Activated naive CD8-positive, alpha-beta T cell treated with anti-CD3 and anti-CD28 coated beads, Interleukin-2, amount 10 ng/mL, durations not matched to agents 7 days and 5 days (primary cell): ENCODE results near the gene AMER3. TPM values are rescaled to one million over a fixed set of nuclear protein-coding genes. Genes with fewer than 3 reads are reported as not detected.
"Not testable (repeated sequence)": the region's sequence is repeated elsewhere in the genome, so short reads cannot be mapped to it uniquely, and the experiment has no call there.

ENCODE experiments used
- ATAC-seq: fragments of 150-1000 bp; cut with Tn5 transposase; one replicate; pipeline ENCODE4 v1.10.0; 2021; ENCODE audit warnings: low read depth, moderate library complexity
- POLR2A ChIA-PET: fragments of 350-600 bp; sonication (Branson Sonifier 250); formaldehyde crosslinking; loops from one replicate; lab custom pipeline; 2021; ENCODE audit warnings: antibody characterized with exemption; lab: Charles Lee
- DNase-seq: peaks from one replicate; pipeline ENCODE4 v3.0.0; 2021
- H3K27ac Mint-ChIP-seq: one replicate; pipeline ENCODE4 v1.8.0; 2022; ENCODE audit warnings: mild to moderate bottlenecking, mixed read lengths
- H3K27me3 Mint-ChIP-seq: one replicate; pipeline ENCODE4 v1.8.0; 2022; ENCODE audit warnings: mild to moderate bottlenecking, moderate library complexity, mixed read lengths
- H3K36me3 Mint-ChIP-seq: one replicate; pipeline ENCODE4 v1.8.0; 2021; ENCODE audit warnings: mild to moderate bottlenecking, mixed read lengths
- H3K4me1 Mint-ChIP-seq: one replicate; pipeline ENCODE4 v1.8.0; 2021; ENCODE audit warnings: mixed read lengths
- H3K4me3 Mint-ChIP-seq: one replicate; pipeline ENCODE4 v1.8.0; 2022; ENCODE audit warnings: mild to moderate bottlenecking, moderate library complexity, mixed read lengths
- H3K9me3 Mint-ChIP-seq: one replicate; pipeline ENCODE4 v1.8.0; 2021; ENCODE audit warnings: mixed read lengths
- total RNA-seq, 2 experiments: library from RNA; stranded (reverse); gene quantifications; one replicate each; pipeline ENCODE4 v1.2.3, GENCODE V29; 2021

AMER3 gene, protein sequence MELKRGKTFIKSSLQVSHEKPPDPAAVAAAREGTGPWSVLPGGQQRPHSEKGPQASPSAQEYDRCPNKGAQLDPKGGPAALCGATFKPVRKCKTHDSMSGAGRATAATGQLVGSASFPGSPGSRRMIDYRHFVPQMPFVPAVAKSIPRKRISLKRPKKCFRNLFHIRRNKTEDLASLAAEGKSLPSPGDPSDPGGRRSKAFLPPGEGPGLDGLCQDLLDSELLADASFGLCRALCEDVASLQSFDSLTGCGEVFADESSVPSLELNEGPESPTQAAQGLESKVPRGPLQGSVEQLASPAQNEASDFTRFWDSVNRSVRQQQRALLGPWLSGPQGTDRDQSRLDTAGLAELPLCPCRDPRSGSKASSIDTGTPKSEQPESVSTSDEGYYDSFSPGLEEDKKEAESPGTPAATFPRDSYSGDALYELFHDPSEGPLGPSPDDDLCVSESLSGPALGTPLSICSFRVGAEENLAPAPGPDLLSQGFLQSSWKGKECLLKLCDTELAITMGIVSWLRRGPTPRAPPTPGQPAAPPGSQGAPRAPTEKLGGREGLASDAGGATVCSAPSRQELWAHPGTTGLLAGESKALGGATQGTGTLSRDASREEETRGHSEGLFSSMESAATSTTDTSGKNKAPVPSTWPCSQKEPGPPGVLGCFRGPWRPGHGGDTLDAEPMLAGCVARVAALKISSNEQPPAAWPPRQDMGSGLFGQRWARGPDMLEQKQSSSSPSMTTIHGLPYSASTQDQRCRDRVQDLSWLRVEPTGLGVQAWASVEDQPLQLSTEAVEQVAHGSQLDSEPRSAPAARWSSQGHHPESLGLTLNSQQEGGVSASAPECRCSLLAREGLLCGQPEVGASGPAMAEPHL
- not detected for total RNA-seq

DNA sequence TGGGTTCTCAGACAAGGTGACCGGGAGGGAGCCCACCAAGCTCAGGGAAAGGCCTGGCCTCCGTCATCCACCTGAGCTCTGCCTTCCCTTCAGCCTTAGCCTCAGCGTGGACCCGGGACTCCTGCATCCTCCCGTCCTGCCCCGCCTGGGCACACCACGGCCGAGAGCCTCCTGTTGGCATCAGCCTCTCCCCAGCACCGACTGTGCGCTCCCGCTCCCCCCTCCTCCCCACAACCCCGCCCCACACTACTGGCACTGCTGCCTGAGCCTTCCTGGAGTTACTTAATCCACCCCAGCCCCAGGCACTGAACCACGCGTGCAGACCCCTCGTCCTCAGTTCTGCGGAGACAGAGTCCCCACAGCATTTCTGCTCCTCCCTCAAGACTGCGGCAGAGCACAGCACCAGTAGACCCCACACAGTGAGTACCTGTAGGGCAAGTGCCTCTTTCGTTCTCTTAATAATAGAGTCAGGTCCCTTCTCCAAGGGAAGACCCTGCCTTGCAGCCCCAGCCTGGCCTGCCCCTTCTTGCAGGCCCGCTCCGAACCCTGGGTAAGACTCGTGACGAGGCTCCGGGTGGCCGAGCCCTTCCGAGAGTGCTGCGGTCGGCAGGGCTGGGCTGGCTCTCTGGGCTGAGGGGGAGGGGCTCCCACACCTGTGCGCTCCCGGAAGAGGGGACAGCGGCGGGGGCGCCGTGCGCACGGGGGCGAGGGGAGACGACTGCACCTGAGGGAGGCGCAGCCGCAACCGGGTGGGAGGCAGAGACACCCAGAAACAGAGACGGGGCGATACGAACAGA is at the start of gene AMER3:
TSS of gene AMER3 (plus strand) at position 285 of the 797 bp plus-strand sequence. CDS start 6,533 bp downstream, outside the sequence.
- H3K4me3 Mint-ChIP-seq = no peak within 1 kb of the TSS
- no peak for ATAC-seq
- H3K9me3 Mint-ChIP-seq = no peaks in the 10 kb centered on the region
- no peak within 1 kb of the TSS for H3K27ac Mint-ChIP-seq
- H3K27me3 Mint-ChIP-seq = peaks cover 46% of the 10 kb centered on the region
- H3K4me1 Mint-ChIP-seq = no peaks in the 10 kb centered on the region
- POLR2A ChIA-PET = no interaction called here
- DNase-seq = no peak
- peaks cover 2% of the 10 kb centered on the region for H3K36me3 Mint-ChIP-seq

- H3K27me3 Mint-ChIP-seq, H3K36me3 Mint-ChIP-seq, ATAC-seq, DNase-seq, H3K9me3 Mint-ChIP-seq, H3K27ac Mint-ChIP-seq, POLR2A ChIA-PET, H3K4me3 Mint-ChIP-seq, H3K4me1 Mint-ChIP-seq: not testable (repeated sequence)
Measured at GRCh38 chr2:130714795-130715194, 40.5 kb upstream of the AMER3 start.

DNA sequence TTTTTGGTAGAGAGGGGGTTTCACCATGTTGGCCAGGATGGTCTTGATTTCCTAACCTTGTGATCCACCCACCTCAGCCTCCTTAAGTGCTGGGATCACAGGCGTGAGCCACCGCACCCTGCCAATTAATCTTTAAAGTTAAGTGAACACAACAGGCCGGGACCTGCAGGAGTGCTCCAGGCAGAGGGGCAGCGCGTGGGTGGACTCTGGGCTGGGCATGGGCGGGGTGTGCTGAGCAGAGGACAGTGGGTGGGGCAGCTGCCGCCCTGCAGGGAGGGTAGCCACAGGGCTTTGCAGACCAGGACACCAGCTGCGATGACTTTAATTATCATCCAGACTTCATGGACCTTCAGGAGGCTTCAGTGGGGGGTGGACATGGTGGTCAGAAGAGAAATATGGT is 35.3 kb upstream of the AMER3 start:
- H3K4me1 Mint-ChIP-seq = no peaks in the 10 kb centered on the region
- POLR2A ChIA-PET = no interaction called here

GRCh38 chr2:130720528-130720927 is 34.8 kb upstream of the AMER3 start:
- H3K9me3 Mint-ChIP-seq = no peaks in the 10 kb centered on the region
- H3K4me1 Mint-ChIP-seq = no peaks in the 10 kb centered on the region
- POLR2A ChIA-PET = no interaction called here
- no peak overlapping the region for H3K4me3 Mint-ChIP-seq
- peaks cover 6% of the 10 kb centered on the region for H3K27me3 Mint-ChIP-seq
- ATAC-seq (no peak), DNase-seq (no peak)
- no peaks in the 10 kb centered on the region for H3K36me3 Mint-ChIP-seq
- no peak overlapping the region for H3K27ac Mint-ChIP-seq

More for the DNA sequence above, 35.3 kb upstream of the AMER3 start:
- no peak for DNase-seq
- no peaks in the 10 kb centered on the region for H3K9me3 Mint-ChIP-seq
- H3K4me3 Mint-ChIP-seq = no peak overlapping the region
- H3K27me3 Mint-ChIP-seq = peaks cover 6% of the 10 kb centered on the region
- H3K36me3 Mint-ChIP-seq = no peaks in the 10 kb centered on the region
- H3K27ac Mint-ChIP-seq = no peak overlapping the region
- ATAC-seq = no peak

GRCh38 chr2:130724455-130724854 is 30.9 kb upstream of the AMER3 start:
- DNase-seq = no peak
- Mint-ChIP-seq H3K4me1 (peaks cover 3% of the 10 kb centered on the region), H3K4me3 (no peak overlapping the region), H3K27me3 (peaks cover 8% of the 10 kb centered on the region), H3K36me3 (no peaks in the 10 kb centered on the region), H3K9me3 (no peaks in the 10 kb centered on the region), H3K27ac (no peak overlapping the region)
- POLR2A ChIA-PET = no interaction called here
- ATAC-seq = no peak

DNA sequence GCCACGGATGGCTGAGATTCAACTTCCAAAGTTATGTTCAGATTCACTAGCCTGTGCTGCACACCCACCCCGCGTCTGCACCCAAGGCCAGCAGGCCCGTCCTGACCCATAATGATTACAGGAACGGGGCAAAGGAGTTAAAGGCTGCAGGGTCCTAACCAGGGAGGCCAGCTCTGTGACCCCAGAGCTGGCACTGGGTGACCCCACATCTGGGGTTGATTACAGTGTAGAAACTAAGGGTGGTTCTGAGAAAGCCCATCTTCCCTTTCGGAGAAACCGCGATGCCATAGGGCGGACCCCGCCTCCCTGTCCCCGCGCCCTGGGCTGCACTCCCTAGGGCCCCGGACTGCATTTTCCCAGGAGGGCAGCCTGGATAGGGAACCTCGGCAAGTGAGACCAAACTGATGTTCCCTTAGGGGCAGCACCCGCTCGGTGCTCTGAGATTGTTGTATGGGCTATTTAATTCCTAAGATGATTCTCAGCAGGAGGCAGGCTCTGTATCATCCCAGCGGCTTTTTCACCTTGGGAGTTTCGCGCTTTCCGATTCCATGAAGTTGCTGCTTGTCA is 28.6 kb upstream of the AMER3 start:
- Mint-ChIP-seq H3K4me3 (peak overlapping the region; percentile 77), H3K27me3 (peaks cover 10% of the 10 kb centered on the region), H3K36me3 (no peaks in the 10 kb centered on the region), H3K4me1 (peaks cover 3% of the 10 kb centered on the region), H3K27ac (peak overlapping the region; percentile 62), H3K9me3 (no peaks in the 10 kb centered on the region)
- POLR2A ChIA-PET = no interaction called here
- DNase-seq (no peak), ATAC-seq (no peak)

GRCh38 chr2:130727286-130727924 is 27.9 kb upstream of the AMER3 start:
- H3K27ac Mint-ChIP-seq = peak overlapping the region; percentile 62

GRCh38 chr2:130728007-130728454 is 27.3 kb upstream of the AMER3 start:
- Mint-ChIP-seq H3K9me3 (no peaks in the 10 kb centered on the region), H3K27me3 (peaks cover 7% of the 10 kb centered on the region), H3K4me3 (peak overlapping the region; percentile 77), H3K4me1 (peaks cover 3% of the 10 kb centered on the region), H3K27ac (peak overlapping the region; percentile 13), H3K36me3 (no peaks in the 10 kb centered on the region)
- ATAC-seq = peak; percentile 55
- POLR2A ChIA-PET = no interaction called here
- DNase-seq = no peak

More at GRCh38 chr2:130727286-130727924, 27.9 kb upstream of the AMER3 start:
- peak; percentile 91 for ATAC-seq
- Mint-ChIP-seq H3K27me3 (peaks cover 7% of the 10 kb centered on the region), H3K9me3 (no peaks in the 10 kb centered on the region), H3K4me3 (peak overlapping the region; percentile 77), H3K4me1 (peaks cover 3% of the 10 kb centered on the region), H3K36me3 (no peaks in the 10 kb centered on the region)
- DNase-seq = peak; percentile 92
- POLR2A ChIA-PET = no interaction called here

GRCh38 chr2:130728549-130729316 is 26.6 kb upstream of the AMER3 start, which contains the start of gene GPR148:
GPR148 (plus strand) TSS chr2:130729070; CDS start chr2:130729152, 82 bp downstream.
- Mint-ChIP-seq H3K9me3 (no peaks in the 10 kb centered on the region), H3K27ac (peak within 1 kb of the TSS; percentile 13), H3K36me3 (no peaks in the 10 kb centered on the region), H3K4me1 (peaks cover 3% of the 10 kb centered on the region), H3K27me3 (peaks cover 7% of the 10 kb centered on the region), H3K4me3 (peak within 1 kb of the TSS; percentile 77)
- no peak for DNase-seq
- no peak for ATAC-seq
- POLR2A ChIA-PET = no interaction called here

DNA sequence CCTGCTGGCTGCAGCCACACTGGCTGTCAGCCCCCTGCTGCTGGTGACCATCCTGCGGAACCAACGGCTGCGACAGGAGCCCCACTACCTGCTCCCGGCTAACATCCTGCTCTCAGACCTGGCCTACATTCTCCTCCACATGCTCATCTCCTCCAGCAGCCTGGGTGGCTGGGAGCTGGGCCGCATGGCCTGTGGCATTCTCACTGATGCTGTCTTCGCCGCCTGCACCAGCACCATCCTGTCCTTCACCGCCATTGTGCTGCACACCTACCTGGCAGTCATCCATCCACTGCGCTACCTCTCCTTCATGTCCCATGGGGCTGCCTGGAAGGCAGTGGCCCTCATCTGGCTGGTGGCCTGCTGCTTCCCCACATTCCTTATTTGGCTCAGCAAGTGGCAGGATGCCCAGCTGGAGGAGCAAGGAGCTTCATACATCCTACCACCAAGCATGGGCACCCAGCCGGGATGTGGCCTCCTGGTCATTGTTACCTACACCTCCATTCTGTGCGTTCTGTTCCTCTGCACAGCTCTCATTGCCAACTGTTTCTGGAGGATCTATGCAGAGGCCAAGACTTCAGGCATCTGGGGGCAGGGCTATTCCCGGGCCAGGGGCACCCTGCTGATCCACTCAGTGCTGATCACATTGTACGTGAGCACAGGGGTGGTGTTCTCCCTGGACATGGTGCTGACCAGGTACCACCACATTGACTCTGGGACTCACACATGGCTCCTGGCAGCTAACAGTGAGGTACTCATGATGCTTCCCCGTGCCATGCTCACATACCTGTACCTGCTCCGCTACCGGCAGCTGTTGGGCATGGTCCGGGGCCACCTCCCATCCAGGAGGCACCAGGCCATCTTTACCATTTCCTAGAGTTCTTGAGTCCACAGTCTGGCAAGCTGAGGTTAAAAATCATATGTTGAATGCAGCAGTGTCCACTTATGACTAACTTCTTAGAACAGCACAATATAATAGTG is 25.7 kb upstream of the AMER3 start:
- Mint-ChIP-seq H3K4me3 (no peak overlapping the region), H3K4me1 (peaks cover 3% of the 10 kb centered on the region), H3K9me3 (peaks cover 1% of the 10 kb centered on the region), H3K27me3 (peaks cover 9% of the 10 kb centered on the region), H3K36me3 (no peaks in the 10 kb centered on the region), H3K27ac (no peak overlapping the region)
- DNase-seq (no peak), ATAC-seq (no peak)
- POLR2A ChIA-PET = no interaction called here

GRCh38 chr2:130732257-130732656 is 23.1 kb upstream of the AMER3 start:
- H3K9me3 Mint-ChIP-seq, H3K4me3 Mint-ChIP-seq, POLR2A ChIA-PET, DNase-seq, ATAC-seq, H3K4me1 Mint-ChIP-seq, H3K27me3 Mint-ChIP-seq, H3K27ac Mint-ChIP-seq, H3K36me3 Mint-ChIP-seq: not testable (repeated sequence)
